Heart right ventricle (tissue), 16 donors: ENCODE results near the gene VIPR1. TPM values are rescaled to one million over a fixed set of nuclear protein-coding genes. Genes with fewer than 3 reads are reported as not detected.

Source experiments
- ATAC-seq, 8 donors: fragments of 200-7000 bp; cut with Tn5 transposase; one replicate each; pipeline ENCODE4 v1.9.1; 2020; ENCODE audit warnings: mild to moderate bottlenecking in 8 of 8, moderate library complexity in 8 of 8, moderate number of reproducible peaks in 1 of 8
- DNase-seq, 2 donors: peaks; one replicate each; pipeline ENCODE4 v3.0.0-alpha.2; 2020
- H3K27ac ChIP-seq, 10 donors: fragments of 200-600 bp; sonication (generic) in 2 of 10; one replicate each; pipeline versions ENCODE4 v1.5.0 to v1.8.0; 2020 to 2022; ENCODE audit warnings: mild to moderate bottlenecking in 3 of 10
- H3K27me3 ChIP-seq, 7 donors: fragments of 200-600 bp; one replicate each; pipeline ENCODE4 v1.8.0; 2021 to 2022; ENCODE audit warnings: mild to moderate bottlenecking in 2 of 7
- H3K36me3 ChIP-seq, 9 donors: fragments of 200-600 bp; sonication (generic) in 1 of 9; one replicate each; pipeline versions ENCODE4 v1.5.0 to v1.8.0; 2020 to 2022; ENCODE audit warnings: mild to moderate bottlenecking in 2 of 9
- H3K4me1 ChIP-seq, 9 donors: fragments of 200-600 bp; sonication (generic) in 1 of 9; one replicate each; pipeline versions ENCODE4 v1.5.0 to v1.8.0; 2020 to 2022; ENCODE audit warnings: mild to moderate bottlenecking in 4 of 9
- H3K4me3 ChIP-seq, 10 donors: fragments of 200-600 bp; sonication (generic) in 2 of 10; one replicate each; pipeline versions ENCODE4 v1.5.0 to v1.8.0; 2020 to 2022; ENCODE audit warnings: mild to moderate bottlenecking in 7 of 10, moderate library complexity in 2 of 10
- H3K9me3 ChIP-seq, 11 donors: fragments of 200-600 bp in 10 of 11; sonication (generic) in 2 of 11; one replicate each; pipeline versions ENCODE4 v1.5.0 to v1.8.0; 2013 to 2022; ENCODE audit warnings: mild to moderate bottlenecking in 2 of 11, control low read depth in 1 of 11, moderate library complexity in 1 of 11
- WGBS, 2 donors: extraction: QIAGEN DNeasy Blood & Tissue Kit; methylation state at CpG; one replicate each; pipeline ENCODE4 v1.1.7; 2013; ENCODE audit warnings: inconsistent platforms in 1 of 2; 5-methylcytosine and 5-hydroxymethylcytosine counted together
- intact Hi-C, 10 donors: fragments of 100-400 bp; cut with DNase I; formaldehyde crosslinking; loops; one replicate each; pipeline versions ENCODE4 v1.11.1 to v1.14.2; 2022
- polyA plus RNA-seq, 2 donors: library from polyadenylated mRNA; stranded (reverse); fragments of 200-250 nt; gene quantifications; one replicate each; pipeline ENCODE4 v1.2.3, GENCODE V29; 2013
- total RNA-seq, 10 donors: library from RNA; stranded (reverse); fragmentation: NEBNext Ultra II Directional in 3 of 10; extraction: Animal tissue kit (Norgen Biotek cat#: 25700) in 3 of 10; gene quantifications; one replicate each; pipeline versions ENCODE4 v1.2.1 to v1.2.4, GENCODE V29; 2021 to 2023
- TF ChIP-seq, protein P1 (sequence below), 9 donors: fragments of 200-600 bp; sonication (generic) in 2 of 9; IDR thresholded peaks; one replicate each; pipeline versions ENCODE4 v1.5.0 to v1.8.0; 2021 to 2022; ENCODE audit warnings: antibody characterized with exemption in 9 of 9, mild to moderate bottlenecking in 5 of 9, moderate library complexity in 1 of 9
- donor health status: Arrhythmogenic right ventricular cardiomyopathy.
- donor health status: ischemic (EF 13 %, LVEDD 7.1; RV severe dilation, severe dysfunction).
- donor health status: healthy with polysubstance abuse.
- donor health status: DM: no; HTN: yes; CAD: no.
- donor health status: DM: no; HTN: no; CAD: no.
- donor health status: ischemic (EF 25% LVEDD 6.9; RV normal size, moderate dysfunction).
- donor health status: ischemic (EF 25% LVEDD 5.7; RV mildly dilated, moderate dysfunction).
- donor health status: healthy.
- donor health status: DM: yes; HTN: yes; CAD: no.
- donor health status: Ischemic cardiomyopathy.
- donor health status: ischemic (EF 35%, LVEDD 5.7; RV mildly dilated, moderate dysfunction).
- donor health status: nonischemic (EF 11% LVEDD 7.7; RV severe dilation, severe dysfunction).
- donor health status: DM: yes; HTN: yes; CAD: no.
- donor health status: PGD.
- donor health status: ischemic (EF 29% LVEDD 5.4; RV normal size, mild dysfunction).
- donor health status: nonischemic (EF 23%, LVEDD 6.1; RV moderate dilation, normal function).

The VIPR1 gene
- total and polyA plus RNA-seq, 12 donors: 0.76 to 8.3 (median 1.9) TPM

- Histone ChIP-seq H3K27ac (no peak overlapping the region), H3K36me3 (no peaks in the 10 kb centered on the region), H3K4me1 (peaks cover 0 to 29% (median 17%) of the 10 kb centered on the region in 9 donors), H3K27me3 (no peaks in the 10 kb centered on the region), H3K4me3 (no peak overlapping the region), H3K9me3 (no peaks in the 10 kb centered on the region)
- 69 to 72% methylated on average over 4 of the region's 4 CpGs for WGBS, 2 donors
- intact Hi-C loops: no loop called here
- ATAC-seq: no peak
- TF ChIP-seq, protein P1, sequence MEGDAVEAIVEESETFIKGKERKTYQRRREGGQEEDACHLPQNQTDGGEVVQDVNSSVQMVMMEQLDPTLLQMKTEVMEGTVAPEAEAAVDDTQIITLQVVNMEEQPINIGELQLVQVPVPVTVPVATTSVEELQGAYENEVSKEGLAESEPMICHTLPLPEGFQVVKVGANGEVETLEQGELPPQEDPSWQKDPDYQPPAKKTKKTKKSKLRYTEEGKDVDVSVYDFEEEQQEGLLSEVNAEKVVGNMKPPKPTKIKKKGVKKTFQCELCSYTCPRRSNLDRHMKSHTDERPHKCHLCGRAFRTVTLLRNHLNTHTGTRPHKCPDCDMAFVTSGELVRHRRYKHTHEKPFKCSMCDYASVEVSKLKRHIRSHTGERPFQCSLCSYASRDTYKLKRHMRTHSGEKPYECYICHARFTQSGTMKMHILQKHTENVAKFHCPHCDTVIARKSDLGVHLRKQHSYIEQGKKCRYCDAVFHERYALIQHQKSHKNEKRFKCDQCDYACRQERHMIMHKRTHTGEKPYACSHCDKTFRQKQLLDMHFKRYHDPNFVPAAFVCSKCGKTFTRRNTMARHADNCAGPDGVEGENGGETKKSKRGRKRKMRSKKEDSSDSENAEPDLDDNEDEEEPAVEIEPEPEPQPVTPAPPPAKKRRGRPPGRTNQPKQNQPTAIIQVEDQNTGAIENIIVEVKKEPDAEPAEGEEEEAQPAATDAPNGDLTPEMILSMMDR (IDR thresholded peaks at IDR 0.05): no peak
- no peak for DNase-seq
Measured at GRCh38 chr3:42517117-42517516, 14.7 kb downstream of the VIPR1 start.

DNA sequence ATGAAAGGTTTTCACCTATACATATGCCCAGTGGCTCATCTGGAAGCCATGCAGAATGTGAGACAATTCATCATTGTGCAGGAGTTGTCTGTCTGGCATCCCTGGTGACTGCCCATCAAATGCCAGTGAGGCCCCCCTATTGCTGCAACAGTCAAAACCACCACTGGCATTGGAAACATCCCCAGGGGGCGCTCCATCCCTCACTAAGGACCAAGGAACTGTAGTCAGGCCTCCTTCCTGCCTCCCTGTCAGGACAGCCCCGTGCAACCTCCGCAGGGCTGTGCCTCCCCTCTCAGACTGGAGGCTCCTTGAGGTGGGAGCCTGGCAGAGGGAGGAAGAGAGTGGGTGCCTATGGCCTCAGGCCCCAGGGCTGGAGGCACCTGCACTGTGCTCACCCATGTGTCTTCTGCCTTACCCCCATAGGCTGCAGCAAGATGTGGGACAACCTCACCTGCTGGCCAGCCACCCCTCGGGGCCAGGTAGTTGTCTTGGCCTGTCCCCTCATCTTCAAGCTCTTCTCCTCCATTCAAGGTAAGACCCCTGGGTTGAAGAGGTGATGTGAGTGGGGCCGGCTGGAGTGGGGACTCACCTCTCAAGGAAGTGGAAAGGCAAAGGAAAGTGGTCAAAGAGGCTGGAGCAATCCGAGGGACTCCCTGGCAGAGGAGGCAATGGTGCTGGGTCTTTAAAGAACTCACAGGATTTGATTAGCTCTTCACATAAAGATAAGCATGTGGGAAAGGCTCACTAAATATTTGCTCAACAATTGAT lies 16.5 kb downstream of the VIPR1 start:
- WGBS, 2 donors: 78 to 84% methylated on average over 6 of the region's 6 CpGs
- Histone ChIP-seq H3K4me3 (no peak overlapping the region), H3K36me3 (no peaks in the 10 kb centered on the region), H3K4me1 (peaks cover 0 to 29% (median 13%) of the 10 kb centered on the region in 9 donors), H3K9me3 (no peaks in the 10 kb centered on the region), H3K27ac (no peak overlapping the region), H3K27me3 (no peaks in the 10 kb centered on the region)
- no peak for ATAC-seq
- TF ChIP-seq, protein P1 (IDR thresholded peaks at IDR 0.05): peak in 2 of 9 donors; percentile 6 to 38
- intact Hi-C loops: no loop called here
- peak in 1 of 2 donors; percentile 33 for DNase-seq

DNA sequence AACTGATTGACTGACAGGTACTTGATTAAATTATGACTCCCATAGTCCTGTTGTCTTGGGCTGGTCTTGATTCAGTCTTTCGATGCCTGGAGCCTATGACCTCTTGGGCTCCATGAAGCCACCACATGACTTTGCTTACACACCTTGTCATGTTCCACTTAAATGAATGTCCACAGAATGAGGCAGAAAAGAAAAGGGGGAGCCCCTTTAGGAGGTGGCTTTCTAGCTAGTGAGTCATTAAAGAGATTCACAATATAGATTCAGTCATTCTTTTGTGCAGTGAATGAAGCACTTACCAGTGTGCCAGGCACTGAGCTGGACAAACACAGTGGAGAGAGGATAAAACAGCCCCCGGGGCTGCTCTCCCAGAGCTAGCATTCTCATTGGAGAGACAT lies 17.1 kb downstream of the VIPR1 start:
- Histone ChIP-seq H3K36me3 (no peaks in the 10 kb centered on the region), H3K4me3 (no peak overlapping the region), H3K27ac (no peak overlapping the region), H3K9me3 (no peaks in the 10 kb centered on the region), H3K4me1 (peaks cover 0 to 27% (median 16%) of the 10 kb centered on the region in 9 donors), H3K27me3 (no peaks in the 10 kb centered on the region)
- DNase-seq (no peak), ATAC-seq (no peak)
- WGBS, 2 donors: 87 to 92% methylated on average over 2 of the region's 2 CpGs
- intact Hi-C loops: no loop called here
- TF ChIP-seq, protein P1 (IDR thresholded peaks at IDR 0.05): no peak

GRCh38 chr3:42520336-42520735 lies 17.9 kb downstream of the VIPR1 start:
- Histone ChIP-seq H3K27me3 (no peaks in the 10 kb centered on the region), H3K9me3 (no peaks in the 10 kb centered on the region), H3K4me3 (no peak overlapping the region), H3K36me3 (no peaks in the 10 kb centered on the region), H3K27ac (no peak overlapping the region), H3K4me1 (peaks cover 0 to 20% (median 9%) of the 10 kb centered on the region in 9 donors)
- TF ChIP-seq, protein P1 (IDR thresholded peaks at IDR 0.05): no peak
- 59 to 80% methylated on average over 4 of the region's 4 CpGs for WGBS, 2 donors
- ATAC-seq: no peak
- intact Hi-C loops: no loop called here
- DNase-seq: no peak
